Erythroblast (primary cell): ENCODE data around the gene CEACAM19.
"Not testable (repeated sequence)": the region's sequence is repeated elsewhere in the genome, so short reads cannot be mapped to it uniquely, and the experiment has no call there.

Experiments used
- DNase-seq, 2 experiments: peaks; one replicate each; lab custom pipeline; 2025; lab: John Stamatoyannopoulos, UW
- GATA1 ChIP-seq: IDR thresholded peaks from 2 replicates; pipeline ENCODE4 v1.6.1; 2011; ENCODE audit warnings: low read depth, mild to moderate bottlenecking, control low read depth, low read length, moderate library complexity
- POLR2A ChIP-seq: IDR thresholded peaks from 2 replicates; pipeline ENCODE4 v1.6.1; 2011; ENCODE audit warnings: mild to moderate bottlenecking, low read length

Gene CEACAM19

GRCh38 chr19:44657211-44657921 is 13.9 kb upstream of the CEACAM19 start:
- DNase-seq: peak; percentile 61 to 76
- no peak for TF ChIP-seq POLR2A
- no peak for TF ChIP-seq GATA1

DNA sequence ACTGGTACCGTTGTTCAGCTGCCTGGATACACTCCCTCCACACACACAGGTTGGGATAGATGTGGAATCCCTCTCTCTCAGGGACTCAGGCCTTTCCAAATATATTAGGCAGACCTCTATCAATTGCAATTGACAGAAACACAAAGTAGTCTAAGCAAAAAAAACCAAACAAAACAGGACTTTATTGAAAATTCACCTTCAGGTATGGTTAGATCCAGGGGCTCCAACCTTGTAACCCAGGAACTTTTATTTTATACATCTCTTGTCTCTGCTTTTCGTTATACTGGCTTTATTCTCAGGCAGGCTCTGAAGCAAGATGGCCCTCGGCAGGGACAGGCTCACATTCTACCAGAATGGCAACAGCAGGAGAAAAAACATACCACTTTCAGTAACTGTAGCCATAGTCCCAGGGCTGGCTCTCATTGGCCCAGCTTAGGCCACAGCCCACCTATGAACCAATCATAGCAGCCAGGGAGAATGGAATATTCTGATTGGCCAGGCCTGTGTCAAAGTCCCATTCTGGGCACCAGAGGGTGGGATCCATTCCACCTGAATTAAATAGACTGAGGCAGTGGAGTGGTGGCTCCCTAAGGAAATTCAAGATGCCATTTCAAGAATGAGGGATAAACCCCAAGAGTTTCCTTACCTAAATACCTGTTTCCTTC is 13.1 kb upstream of the CEACAM19 start:
- TF ChIP-seq GATA1: no peak
- no peak for TF ChIP-seq POLR2A
- no peak for DNase-seq

- no peak for DNase-seq
- TF ChIP-seq GATA1: no peak
- no peak for TF ChIP-seq POLR2A
These were observed 11.2 kb upstream of the CEACAM19 start for GRCh38 chr19:44660081-44660480.

DNA sequence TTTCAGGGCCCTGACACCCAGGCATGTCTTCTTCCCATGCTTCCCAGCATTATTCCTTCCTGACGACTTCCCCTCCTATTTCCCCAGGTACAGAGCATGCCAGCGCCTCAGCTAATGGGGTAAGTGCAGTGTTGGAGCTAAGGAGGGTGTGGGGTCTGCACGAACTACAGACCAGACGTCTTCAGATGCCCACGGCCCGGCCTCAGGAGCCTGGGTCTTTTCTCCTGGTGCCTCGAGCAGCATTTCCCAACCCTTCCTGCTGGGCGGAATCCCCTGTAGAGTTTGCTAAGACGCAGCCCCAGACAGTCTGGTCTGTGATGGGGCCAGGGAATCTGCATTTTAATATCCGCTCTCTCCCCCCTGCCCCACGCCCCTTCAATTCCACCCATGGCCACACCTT is 10.1 kb upstream of the CEACAM19 start:
- no peak for TF ChIP-seq GATA1
- no peak for TF ChIP-seq POLR2A
- DNase-seq: no peak

- TF ChIP-seq POLR2A: no peak
- DNase-seq: no peak
These were observed 9.4 kb upstream of the CEACAM19 start for GRCh38 chr19:44661904-44662303.

GRCh38 chr19:44662691-44663385 is 8.4 kb upstream of the CEACAM19 start:
- TF ChIP-seq POLR2A (no peak), GATA1 (no peak)
- no peak for DNase-seq

- no peak for DNase-seq
- TF ChIP-seq GATA1 (no peak), POLR2A (no peak)
These were observed 7.3 kb upstream of the CEACAM19 start for GRCh38 chr19:44663996-44664395.

GRCh38 chr19:44664976-44665375 is 6.3 kb upstream of the CEACAM19 start:
- TF ChIP-seq POLR2A (no peak), GATA1 (no peak)
- DNase-seq: no peak

DNA sequence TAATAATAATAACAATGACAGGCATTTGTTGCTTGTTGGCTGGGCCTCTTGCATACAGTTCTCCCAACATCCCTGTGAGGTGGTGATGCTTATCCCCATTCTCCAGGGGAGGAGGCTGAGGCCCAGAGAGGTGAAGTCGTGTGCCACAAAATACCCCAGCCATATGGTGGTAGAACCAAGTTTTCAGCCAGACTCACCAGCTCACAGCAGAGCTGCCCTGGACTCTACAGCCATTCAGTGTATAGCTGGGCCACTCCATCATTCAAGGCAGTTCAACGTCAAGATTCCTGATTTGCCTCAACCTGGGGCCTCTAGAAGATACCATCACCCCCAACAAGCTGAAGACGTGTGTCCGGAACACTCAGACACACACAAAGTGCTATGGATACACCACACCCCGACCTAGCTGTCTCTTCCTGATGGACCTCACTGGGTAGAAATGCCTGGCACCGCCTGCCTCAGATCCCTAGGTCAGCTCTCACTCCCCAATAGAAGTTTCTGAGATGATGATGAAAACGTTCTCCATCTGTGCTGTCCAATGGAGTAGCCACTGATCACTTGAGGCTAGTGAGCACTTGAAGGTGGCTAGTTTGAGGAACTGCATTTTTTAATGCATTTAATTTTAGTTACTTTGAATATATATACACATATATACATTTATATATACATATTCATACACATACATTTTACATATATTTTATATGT is 4.3 kb upstream of the CEACAM19 start:
- TF ChIP-seq POLR2A (no peak), GATA1 (no peak)
- peak in 1 of 2 experiments; percentile 19 for DNase-seq

DNA sequence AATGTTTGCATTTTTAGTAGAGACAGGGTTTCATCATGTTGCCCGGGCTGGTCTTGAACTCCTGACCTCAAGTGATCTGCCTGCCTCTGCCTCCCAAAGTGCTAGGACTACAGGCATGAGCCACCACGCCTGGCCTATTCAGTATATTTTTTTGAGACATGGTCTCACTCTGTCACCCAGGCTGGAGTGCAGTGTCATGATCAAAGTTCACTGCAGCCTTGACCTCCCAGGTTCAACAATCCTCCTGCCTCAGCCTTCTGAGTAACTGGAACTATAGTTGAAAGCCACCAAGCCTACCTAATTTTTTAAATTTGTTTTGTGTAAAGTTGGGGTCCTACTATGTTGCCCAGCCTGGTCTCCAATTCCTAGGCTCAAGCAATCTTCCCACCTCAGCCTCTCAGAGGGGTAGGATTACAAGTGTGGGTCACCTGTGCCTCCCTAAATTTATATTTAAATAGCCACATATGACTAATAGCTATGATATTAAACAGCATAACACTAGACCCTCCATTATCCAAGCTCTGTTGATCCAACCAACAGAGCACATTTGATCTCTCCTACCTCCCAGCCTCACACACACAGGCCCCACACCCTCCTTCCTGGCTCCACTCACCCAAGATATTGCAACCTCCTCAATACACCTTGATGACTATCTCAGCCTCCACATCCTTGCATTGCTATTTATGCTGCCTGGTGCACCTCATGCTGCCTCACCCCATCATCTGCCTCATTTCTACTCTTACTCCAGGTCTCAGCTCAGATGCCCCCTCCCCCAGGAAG is 2.1 kb upstream of the CEACAM19 start:
- TF ChIP-seq GATA1 (no peak), POLR2A (no peak)
- DNase-seq: no peak

DNA sequence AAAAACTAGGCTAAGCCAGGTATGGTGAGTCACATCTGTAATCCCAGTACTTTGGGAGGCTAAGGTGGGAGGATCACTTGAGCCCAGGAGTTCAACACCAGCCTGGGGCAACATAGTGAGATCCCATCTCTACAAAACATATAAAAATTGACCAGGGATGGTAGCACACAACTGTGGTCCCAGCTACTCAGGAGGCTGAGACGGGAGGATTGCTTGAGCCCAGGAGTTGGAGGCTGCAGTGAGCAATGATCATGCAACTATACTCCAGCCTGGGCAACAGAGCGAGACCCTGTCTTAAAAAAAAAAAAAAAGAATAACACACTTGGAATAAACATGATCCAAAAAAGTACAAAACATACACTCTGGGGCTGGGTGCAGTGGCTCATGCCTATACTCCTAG is 1.3 kb upstream of the CEACAM19 start:
- DNase-seq: not testable (repeated sequence)

GRCh38 chr19:44672226-44672625 is 944 bp downstream of the CEACAM19 start:
- DNase-seq: no peak
- TF ChIP-seq GATA1: no peak

DNA sequence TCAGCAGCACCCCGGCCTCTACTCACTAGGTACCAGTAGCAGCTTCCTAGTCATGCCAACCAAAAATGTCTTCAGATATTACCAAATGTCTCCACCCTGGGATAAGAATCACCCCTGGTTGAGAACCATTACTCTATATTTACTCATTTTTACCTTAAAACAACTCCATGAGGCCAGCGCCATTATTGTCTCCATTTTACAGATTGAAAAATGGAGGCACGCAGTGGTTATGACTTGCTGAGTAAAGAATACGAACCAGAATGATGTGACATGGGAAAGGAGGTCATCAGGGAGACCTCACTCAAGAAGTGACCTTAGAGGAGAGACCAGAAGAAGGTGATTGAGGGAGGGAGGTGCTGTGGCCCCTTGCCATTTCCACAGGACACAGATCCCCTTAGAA is 2.2 kb downstream of the CEACAM19 start:
- no peak for DNase-seq
- TF ChIP-seq POLR2A (no peak), GATA1 (no peak)

DNA sequence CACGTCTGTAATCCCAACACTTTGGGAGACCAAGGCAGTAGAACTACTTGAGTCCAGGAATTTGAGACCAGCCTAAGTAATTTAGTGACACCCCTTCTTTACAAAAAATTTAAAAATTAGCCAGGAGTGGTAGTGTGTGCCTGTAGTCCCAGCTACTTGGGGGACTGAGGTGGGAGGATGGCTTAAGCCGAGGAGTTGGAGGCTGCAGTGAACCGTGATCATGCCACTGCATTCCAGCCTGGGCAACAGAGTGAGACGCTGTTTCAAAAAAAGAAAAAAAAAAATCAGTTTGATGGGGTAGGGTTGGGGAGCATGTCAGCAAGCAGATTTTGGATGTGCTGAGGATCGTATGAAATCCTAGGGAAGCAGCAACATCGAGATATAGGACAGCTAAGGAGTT is 4.2 kb downstream of the CEACAM19 start:
- DNase-seq: no peak
- no peak for TF ChIP-seq POLR2A
- TF ChIP-seq GATA1: no peak
